22Rv1 (cell line): ENCODE data around the gene ATG7.

Source experiments
- CTCF ChIP-seq: fragments of 450-650 bp; IDR thresholded peaks from 2 replicates; pipeline ENCODE4 v1.5.1; 2017; ENCODE audit warnings: mild to moderate bottlenecking
- ZFX ChIP-seq: fragments of 450-650 bp; IDR thresholded peaks from 2 replicates; pipeline ENCODE4 v1.6.1; 2017; ENCODE audit warnings: antibody characterized with exemption, borderline replicate concordance

GRCh38 chr3:11588755-11589154 is 316.6 kb downstream of the ATG7 start:
- no peak for TF ChIP-seq CTCF
- no peak for TF ChIP-seq ZFX
